ENCODE results near the gene TWIST2.

DNA sequence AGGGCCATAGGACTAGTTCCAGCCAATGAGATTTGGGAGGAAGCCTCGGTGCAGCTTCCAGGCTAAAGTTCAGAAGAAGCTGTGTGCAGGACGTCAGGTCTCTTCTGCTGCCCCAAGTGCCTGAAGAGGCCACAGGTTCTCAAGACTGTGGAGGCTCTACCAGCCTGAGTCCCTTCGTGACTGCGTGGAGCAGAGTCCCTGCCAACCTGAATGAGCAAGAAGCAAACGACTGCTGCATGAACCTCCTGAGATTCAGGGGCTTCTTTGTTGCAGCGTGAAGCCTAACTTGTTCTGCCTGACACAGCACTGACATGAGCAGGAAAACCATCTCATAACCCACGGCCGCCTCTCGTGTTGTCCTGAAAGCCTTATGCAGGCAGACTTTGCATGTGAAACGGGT is 39.7 kb downstream of the TWIST2 start:
- TF ChIP-seq ZNF274 (IDR thresholded peaks at IDR 0.05; ENCODE audit: low read depth, low read length) (no peak), YY1 (IDR thresholded peaks at IDR 0.05; ENCODE audit: insufficient read depth, insufficient read length) (no peak)

Data from NT2/D1 (cell line).